ENCODE results near the gene KIAA2012. TPM values are rescaled to one million over a fixed set of nuclear protein-coding genes. Genes with fewer than 3 reads are reported as not detected.
A peak's percentile ranks its signal among the peaks of the same experiment; 100 is the strongest.

Gene KIAA2012
- polyA plus RNA-seq, 6 donors from 2014 or later, result not detected

GRCh38 chr2:202035941-202036372, 37.1 kb upstream of the KIAA2012 start:
- no peak overlapping the region for H3K27ac Mint-ChIP-seq
- H3K27me3 Mint-ChIP-seq, result peaks cover 32 to 43% (median 35%) of the 10 kb centered on the region in 3 donors
- no peak overlapping the region for H3K4me3 Mint-ChIP-seq
- ATAC-seq (ENCODE audit: low read depth in 2 of 2) (no peak), DNase-seq (no peak)
- peaks cover 0 to 5% (median 0%) of the 10 kb centered on the region in 7 donors for H3K9me3 Mint-ChIP-seq
- H3K36me3 Mint-ChIP-seq, result no peaks in the 10 kb centered on the region
- peaks cover 9 to 19% (median 13%) of the 10 kb centered on the region in 3 donors for H3K4me1 Mint-ChIP-seq

GRCh38 chr2:202036601-202037037, 36.4 kb upstream of the KIAA2012 start:
- DNase-seq, result no peak
- no peak overlapping the region for H3K27ac Mint-ChIP-seq
- ATAC-seq (ENCODE audit: low read depth in 2 of 2), result no peak
- peaks cover 0 to 5% (median 0%) of the 10 kb centered on the region in 7 donors for H3K9me3 Mint-ChIP-seq
- peaks cover 33 to 45% (median 38%) of the 10 kb centered on the region in 3 donors for H3K27me3 Mint-ChIP-seq
- peaks cover 9 to 19% (median 13%) of the 10 kb centered on the region in 3 donors for H3K4me1 Mint-ChIP-seq
- no peaks in the 10 kb centered on the region for H3K36me3 Mint-ChIP-seq
- no peak overlapping the region for H3K4me3 Mint-ChIP-seq

- H3K36me3 Mint-ChIP-seq, result no peaks in the 10 kb centered on the region
- no peak for DNase-seq
- no peak overlapping the region for H3K4me3 Mint-ChIP-seq
- ATAC-seq (ENCODE audit: low read depth in 2 of 2), result no peak
- peaks cover 31 to 45% (median 41%) of the 10 kb centered on the region in 3 donors for H3K27me3 Mint-ChIP-seq
- H3K27ac Mint-ChIP-seq, result no peak overlapping the region
- H3K4me1 Mint-ChIP-seq, result peaks cover 8 to 14% (median 11%) of the 10 kb centered on the region in 3 donors
- peaks cover 0 to 5% (median 0%) of the 10 kb centered on the region in 7 donors for H3K9me3 Mint-ChIP-seq
These were observed 36.0 kb upstream of the KIAA2012 start for GRCh38 chr2:202037086-202037485.

- H3K36me3 Mint-ChIP-seq, result no peaks in the 10 kb centered on the region
- H3K27ac Mint-ChIP-seq, result no peak overlapping the region
- no peak for ATAC-seq (ENCODE audit: low read depth in 2 of 2)
- peaks cover 0 to 5% (median 4%) of the 10 kb centered on the region in 3 donors for H3K4me1 Mint-ChIP-seq
- peak overlapping the region in 1 of 8 donors; percentile 14 for H3K4me3 Mint-ChIP-seq
- H3K27me3 Mint-ChIP-seq, result peaks cover 28 to 40% (median 39%) of the 10 kb centered on the region in 3 donors
- peaks cover 0 to 5% (median 0%) of the 10 kb centered on the region in 7 donors for H3K9me3 Mint-ChIP-seq
- DNase-seq, result no peak
These were observed 34.4 kb upstream of the KIAA2012 start for GRCh38 chr2:202038471-202039277.

- ATAC-seq (ENCODE audit: low read depth in 2 of 2) (no peak), DNase-seq (no peak)
- no peak overlapping the region for H3K27ac Mint-ChIP-seq
- peaks cover 0 to 5% (median 0%) of the 10 kb centered on the region in 7 donors for H3K9me3 Mint-ChIP-seq
- H3K27me3 Mint-ChIP-seq, result peaks cover 29 to 43% (median 42%) of the 10 kb centered on the region in 3 donors
- no peaks in the 10 kb centered on the region for H3K36me3 Mint-ChIP-seq
- H3K4me3 Mint-ChIP-seq, result no peak overlapping the region
- H3K4me1 Mint-ChIP-seq, result peaks cover 0 to 5% (median 4%) of the 10 kb centered on the region in 3 donors
These were observed 33.6 kb upstream of the KIAA2012 start for GRCh38 chr2:202039278-202040078.

- H3K27me3 Mint-ChIP-seq, result peaks cover 29 to 50% (median 50%) of the 10 kb centered on the region in 3 donors
- H3K4me3 Mint-ChIP-seq, result no peak overlapping the region
- peaks cover 0 to 2% (median 0%) of the 10 kb centered on the region in 3 donors for H3K4me1 Mint-ChIP-seq
- DNase-seq (no peak), ATAC-seq (ENCODE audit: low read depth in 2 of 2) (no peak)
- H3K9me3 Mint-ChIP-seq, result peaks cover 0 to 5% (median 0%) of the 10 kb centered on the region in 7 donors
- no peak overlapping the region for H3K27ac Mint-ChIP-seq
- no peaks in the 10 kb centered on the region for H3K36me3 Mint-ChIP-seq
These were observed 32.8 kb upstream of the KIAA2012 start for GRCh38 chr2:202040079-202040844.

GRCh38 chr2:202042444-202042843, 30.6 kb upstream of the KIAA2012 start:
- no peak overlapping the region for H3K27ac Mint-ChIP-seq
- no peaks in the 10 kb centered on the region for H3K36me3 Mint-ChIP-seq
- H3K4me1 Mint-ChIP-seq, result peaks cover 0 to 2% (median 0%) of the 10 kb centered on the region in 3 donors
- DNase-seq (no peak), ATAC-seq (ENCODE audit: low read depth in 2 of 2) (no peak)
- H3K9me3 Mint-ChIP-seq, result peaks cover 0 to 5% (median 0%) of the 10 kb centered on the region in 7 donors
- H3K4me3 Mint-ChIP-seq, result no peak overlapping the region
- peaks cover 42 to 67% (median 62%) of the 10 kb centered on the region in 3 donors for H3K27me3 Mint-ChIP-seq

GRCh38 chr2:202043475-202043874, 29.6 kb upstream of the KIAA2012 start:
- peak in 1 of 2 donors; percentile 58 for ATAC-seq (ENCODE audit: low read depth in 2 of 2)
- H3K4me1 Mint-ChIP-seq, result peaks cover 0 to 2% (median 0%) of the 10 kb centered on the region in 3 donors
- H3K36me3 Mint-ChIP-seq, result no peaks in the 10 kb centered on the region
- H3K4me3 Mint-ChIP-seq, result peak overlapping the region in 1 of 8 donors; percentile 44
- H3K27me3 Mint-ChIP-seq, result peaks cover 40 to 71% (median 64%) of the 10 kb centered on the region in 3 donors
- H3K9me3 Mint-ChIP-seq, result peaks cover 0 to 5% (median 0%) of the 10 kb centered on the region in 7 donors
- H3K27ac Mint-ChIP-seq, result no peak overlapping the region
- DNase-seq, result no peak

- DNase-seq, result no peak
- H3K36me3 Mint-ChIP-seq, result no peaks in the 10 kb centered on the region
- no peak overlapping the region for H3K4me3 Mint-ChIP-seq
- peaks cover 33 to 67% (median 55%) of the 10 kb centered on the region in 3 donors for H3K27me3 Mint-ChIP-seq
- peaks cover 0 to 2% (median 0%) of the 10 kb centered on the region in 3 donors for H3K4me1 Mint-ChIP-seq
- no peak for ATAC-seq (ENCODE audit: low read depth in 2 of 2)
- peaks cover 0 to 5% (median 0%) of the 10 kb centered on the region in 7 donors for H3K9me3 Mint-ChIP-seq
- H3K27ac Mint-ChIP-seq, result no peak overlapping the region
These were observed 28.3 kb upstream of the KIAA2012 start for GRCh38 chr2:202044777-202045176.

GRCh38 chr2:202046572-202046971, 26.5 kb upstream of the KIAA2012 start:
- DNase-seq (no peak), ATAC-seq (ENCODE audit: low read depth in 2 of 2) (no peak)
- Mint-ChIP-seq H3K9me3 (no peaks in the 10 kb centered on the region), H3K4me1 (peaks cover 0 to 2% (median 0%) of the 10 kb centered on the region in 3 donors), H3K4me3 (no peak overlapping the region), H3K36me3 (no peaks in the 10 kb centered on the region), H3K27ac (no peak overlapping the region), H3K27me3 (peaks cover 27 to 51% (median 40%) of the 10 kb centered on the region in 3 donors)

GRCh38 chr2:202049092-202049728, 23.8 kb upstream of the KIAA2012 start:
- Mint-ChIP-seq H3K36me3 (no peaks in the 10 kb centered on the region), H3K4me3 (peak overlapping the region in 1 of 8 donors; percentile 26), H3K9me3 (no peaks in the 10 kb centered on the region), H3K27ac (no peak overlapping the region), H3K27me3 (peaks cover 25 to 55% (median 43%) of the 10 kb centered on the region in 3 donors), H3K4me1 (no peaks in the 10 kb centered on the region)
- ATAC-seq (ENCODE audit: low read depth in 2 of 2), result no peak
- no peak for DNase-seq

GRCh38 chr2:202049840-202050239, 23.2 kb upstream of the KIAA2012 start:
- H3K4me3 Mint-ChIP-seq, result no peak overlapping the region
- no peaks in the 10 kb centered on the region for H3K36me3 Mint-ChIP-seq
- no peaks in the 10 kb centered on the region for H3K4me1 Mint-ChIP-seq
- no peak for DNase-seq
- peak overlapping the region in 1 of 6 donors; percentile 2 for H3K27ac Mint-ChIP-seq
- no peak for ATAC-seq (ENCODE audit: low read depth in 2 of 2)
- peaks cover 32 to 55% (median 43%) of the 10 kb centered on the region in 3 donors for H3K27me3 Mint-ChIP-seq
- no peaks in the 10 kb centered on the region for H3K9me3 Mint-ChIP-seq
